ENCODE data around the gene MUC16.
A peak's percentile ranks its signal among the peaks of the same experiment; 100 is the strongest.

The MUC16 gene

DNA sequence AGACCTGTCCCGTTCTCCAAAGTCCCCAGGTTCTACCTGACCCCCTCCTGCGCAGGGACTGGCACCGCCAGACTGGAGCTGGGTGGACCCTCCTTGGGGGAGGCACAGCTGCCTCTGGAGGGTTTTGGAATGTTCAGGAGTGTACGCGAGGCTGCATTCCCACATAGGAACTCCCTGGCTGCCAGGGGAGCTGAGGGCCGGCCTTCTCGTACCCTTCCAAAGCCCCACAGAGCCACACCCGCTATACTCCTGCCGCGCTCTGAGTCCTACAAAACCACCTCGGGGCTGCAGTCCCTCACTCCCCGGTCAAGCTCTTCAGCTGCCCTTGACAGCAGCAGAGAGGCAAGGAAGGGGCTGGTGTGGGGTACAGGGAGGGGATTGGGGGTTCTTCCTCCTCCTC is 484 bp upstream of the MUC16 start:
- DNase-seq (ENCODE audit: low read depth) = no peak
- TF ChIP-seq, protein P1, sequence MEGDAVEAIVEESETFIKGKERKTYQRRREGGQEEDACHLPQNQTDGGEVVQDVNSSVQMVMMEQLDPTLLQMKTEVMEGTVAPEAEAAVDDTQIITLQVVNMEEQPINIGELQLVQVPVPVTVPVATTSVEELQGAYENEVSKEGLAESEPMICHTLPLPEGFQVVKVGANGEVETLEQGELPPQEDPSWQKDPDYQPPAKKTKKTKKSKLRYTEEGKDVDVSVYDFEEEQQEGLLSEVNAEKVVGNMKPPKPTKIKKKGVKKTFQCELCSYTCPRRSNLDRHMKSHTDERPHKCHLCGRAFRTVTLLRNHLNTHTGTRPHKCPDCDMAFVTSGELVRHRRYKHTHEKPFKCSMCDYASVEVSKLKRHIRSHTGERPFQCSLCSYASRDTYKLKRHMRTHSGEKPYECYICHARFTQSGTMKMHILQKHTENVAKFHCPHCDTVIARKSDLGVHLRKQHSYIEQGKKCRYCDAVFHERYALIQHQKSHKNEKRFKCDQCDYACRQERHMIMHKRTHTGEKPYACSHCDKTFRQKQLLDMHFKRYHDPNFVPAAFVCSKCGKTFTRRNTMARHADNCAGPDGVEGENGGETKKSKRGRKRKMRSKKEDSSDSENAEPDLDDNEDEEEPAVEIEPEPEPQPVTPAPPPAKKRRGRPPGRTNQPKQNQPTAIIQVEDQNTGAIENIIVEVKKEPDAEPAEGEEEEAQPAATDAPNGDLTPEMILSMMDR (IDR thresholded peaks at IDR 0.05; ENCODE audit: low read length, missing control alignments) = no peak
- H3K4me3 ChIP-seq (replicated peaks; ENCODE audit: low read depth, low read length) = no peak overlapping the region

DNA sequence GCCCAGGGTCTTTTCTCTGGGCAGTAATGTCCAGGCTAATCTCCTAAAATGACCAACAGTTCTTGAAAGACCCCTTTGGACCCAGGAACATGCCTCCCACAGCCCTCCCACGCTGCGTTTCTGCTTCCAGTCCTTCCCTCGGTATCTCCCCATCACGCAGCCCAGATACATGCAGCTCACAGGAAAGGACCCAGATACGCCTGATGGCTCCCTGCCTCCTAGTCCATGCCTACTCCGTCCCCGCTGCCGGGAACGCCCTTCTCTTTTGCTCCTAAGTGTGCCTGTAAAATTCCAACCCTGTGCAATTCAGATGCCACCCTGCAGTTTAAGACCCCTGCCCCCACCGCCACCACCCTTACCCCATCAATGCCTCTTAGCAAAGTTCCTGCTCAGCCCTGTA is 778 bp downstream of the MUC16 start:
- TF ChIP-seq, protein P1 (IDR thresholded peaks at IDR 0.05; ENCODE audit: low read length, missing control alignments) = no peak
- H3K4me3 ChIP-seq (replicated peaks; ENCODE audit: low read depth, low read length) = no peak overlapping the region

DNA sequence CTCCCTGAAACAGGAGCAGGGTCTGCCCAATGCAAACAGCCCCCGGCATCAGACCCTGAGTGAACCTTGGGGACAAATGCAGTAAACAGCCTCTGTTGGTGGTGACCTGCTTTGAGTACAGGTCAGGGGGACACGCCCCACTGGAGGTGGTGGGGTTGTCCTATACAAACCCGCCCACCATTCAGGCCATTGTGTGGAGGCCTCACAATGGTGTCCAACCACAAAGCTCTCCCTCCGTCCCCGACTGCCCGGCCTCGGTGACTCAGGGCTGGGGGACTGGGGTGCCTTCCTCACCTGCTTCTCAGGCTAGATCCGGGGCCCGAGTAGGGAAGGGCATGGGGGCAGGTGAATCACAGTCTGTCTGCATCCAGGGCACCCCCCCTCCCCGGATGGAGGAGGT is 1.5 kb downstream of the MUC16 start:
- TF ChIP-seq, protein P1 (IDR thresholded peaks at IDR 0.05; ENCODE audit: low read length, missing control alignments) = no peak
- H3K4me3 ChIP-seq (replicated peaks; ENCODE audit: low read depth, low read length) = no peak overlapping the region
- DNase-seq (ENCODE audit: low read depth) = no peak

More for the DNA sequence above, 778 bp downstream of the MUC16 start:
- DNase-seq (ENCODE audit: low read depth) = no peak

DNA sequence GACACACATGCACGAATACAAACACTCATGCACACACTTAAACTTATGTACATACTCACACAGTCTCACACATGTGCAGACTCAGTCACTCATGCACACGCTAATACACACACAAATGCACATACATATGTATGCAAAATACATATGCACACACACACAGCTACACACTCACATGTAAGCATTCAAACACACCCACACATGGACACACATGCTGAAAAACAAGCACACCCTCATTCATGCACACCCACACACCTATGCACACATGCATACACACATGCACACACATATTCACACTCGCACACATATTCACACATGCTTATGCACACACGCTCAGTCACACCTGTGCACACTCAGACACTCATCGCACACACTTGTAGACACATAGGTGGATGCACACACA is 9.3 kb downstream of the MUC16 start:
- TF ChIP-seq, protein P1 (IDR thresholded peaks at IDR 0.05; ENCODE audit: low read length, missing control alignments) = no peak
- H3K4me3 ChIP-seq (replicated peaks; ENCODE audit: low read depth, low read length) = no peak overlapping the region
- no peak for DNase-seq (ENCODE audit: low read depth)

DNA sequence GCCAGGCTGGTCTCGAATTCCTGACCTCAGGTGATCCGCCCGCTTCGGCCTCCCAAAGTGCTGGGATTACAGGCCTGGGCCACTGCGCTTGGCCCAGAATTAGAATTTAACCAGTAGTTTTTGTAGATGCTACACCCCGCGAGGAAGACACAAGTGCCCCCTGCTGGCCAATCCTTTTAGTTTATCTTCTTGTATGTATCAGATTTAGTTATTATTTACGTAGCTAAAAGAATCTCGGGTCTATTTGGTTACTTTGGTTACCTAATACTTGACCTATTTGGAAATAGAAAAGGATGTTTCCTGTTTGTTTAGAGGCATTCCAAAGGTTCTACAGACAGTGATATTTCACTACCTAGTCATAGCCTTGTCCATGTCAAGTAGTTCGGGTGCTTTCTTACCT is 22.0 kb downstream of the MUC16 start:
- DNase-seq (ENCODE audit: low read depth) = no peak
- TF ChIP-seq, protein P1 (IDR thresholded peaks at IDR 0.05; ENCODE audit: low read length, missing control alignments) = no peak
- H3K4me3 ChIP-seq (replicated peaks; ENCODE audit: low read depth, low read length) = no peak overlapping the region

DNA sequence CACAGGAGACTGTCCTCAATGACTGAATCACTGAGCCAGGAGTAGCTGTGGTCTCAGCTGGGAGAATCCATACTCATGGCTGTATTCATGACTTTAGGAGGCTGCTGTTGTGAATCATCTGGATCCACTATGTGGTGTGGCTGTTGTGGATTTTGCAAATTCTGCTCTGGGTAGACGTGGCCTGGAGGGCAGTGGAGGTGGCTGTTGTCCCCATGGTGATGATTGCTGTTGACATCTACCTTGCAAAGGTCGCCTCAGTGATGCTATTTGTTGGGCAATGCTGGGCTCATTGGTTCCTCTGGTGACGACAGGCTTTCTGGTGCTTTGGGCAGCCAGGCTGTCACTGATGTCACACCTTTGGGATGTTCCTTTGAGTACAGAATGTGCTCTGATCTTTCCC is 23.9 kb downstream of the MUC16 start:
- TF ChIP-seq, protein P1 (IDR thresholded peaks at IDR 0.05; ENCODE audit: low read length, missing control alignments) = no peak
- no peak for DNase-seq (ENCODE audit: low read depth)
- no peak overlapping the region for H3K4me3 ChIP-seq (replicated peaks; ENCODE audit: low read depth, low read length)

DNA sequence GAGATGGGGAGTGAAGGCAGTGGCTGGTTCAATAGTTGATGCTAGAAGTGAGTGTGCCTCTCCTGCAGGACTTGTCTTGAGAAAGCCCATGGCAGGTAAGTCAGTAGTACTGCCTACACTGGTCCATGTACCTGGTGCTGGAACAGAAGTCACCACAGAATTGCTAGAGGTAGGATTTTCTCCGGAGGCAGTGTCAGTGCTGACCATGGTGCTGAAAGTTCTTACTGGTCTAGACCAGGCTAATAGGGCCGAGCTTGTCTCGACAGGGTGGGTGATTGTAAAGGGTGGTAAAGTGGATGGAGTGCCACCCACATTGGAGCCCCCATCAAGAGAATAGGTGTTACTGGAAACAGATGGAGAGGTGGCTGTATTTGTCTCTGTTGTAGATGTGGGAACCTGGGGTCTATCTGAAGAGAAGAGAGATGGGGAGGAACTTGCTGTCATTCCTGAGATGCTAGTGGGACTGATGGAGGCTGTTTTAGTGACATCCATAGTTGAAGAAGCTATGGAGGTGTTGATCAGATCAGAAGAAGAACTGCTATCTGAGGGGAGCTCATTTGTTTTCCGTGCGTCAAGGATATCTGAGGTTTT is 36.6 kb downstream of the MUC16 start:
- TF ChIP-seq, protein P1 (IDR thresholded peaks at IDR 0.05; ENCODE audit: low read length, missing control alignments) = no peak
- DNase-seq (ENCODE audit: low read depth) = peak; percentile 3
- H3K4me3 ChIP-seq (replicated peaks; ENCODE audit: low read depth, low read length) = no peak overlapping the region

All from fibroblast of pulmonary artery (primary cell).